Panc1 (cell line): ENCODE data around the gene SLC35A3. TPM values are rescaled to one million over a fixed set of nuclear protein-coding genes. Genes with fewer than 3 reads are reported as not detected.

Experiments
- ATAC-seq: fragments of 200-7000 bp; cut with Tn5 transposase; 2 replicates; pipeline ENCODE4 v1.9.1; 2020; ENCODE audit warnings: mild to moderate bottlenecking, moderate library complexity
- BruUV-seq: library from RNA; stranded (reverse); fragments of 400-500 nt; replicated peaks from 2 replicates; lab custom pipeline; 2021; lab: Mats Ljungman, UMichigan
- CTCF ChIA-PET: fragments of 300-600 bp; sonication (Branson Sonifier 250); formaldehyde crosslinking; loops from one replicate; lab custom pipeline; 2022; ENCODE audit warnings: antibody characterized with exemption; lab: Charles Lee
- POLR2A ChIA-PET: fragments of 300-600 bp; sonication (Branson Sonifier 250); formaldehyde crosslinking; loops from one replicate; lab custom pipeline; 2022; ENCODE audit warnings: antibody characterized with exemption; lab: Charles Lee
- DNase-seq: peaks from one replicate; pipeline ENCODE4 v3.0.0-alpha.2; 2010; ENCODE audit warnings: low read depth, low spot score
- H3K27ac ChIP-seq: 2 replicates; pipeline ENCODE4 v1.5.1; 2011; ENCODE audit warnings: mild to moderate bottlenecking, low read length, inconsistent platforms
- H3K27me3 ChIP-seq: fragments of 200-500 bp; sonication (Bioruptor generic); 2 replicates; pipeline ENCODE4 v1.6.0; 2014; ENCODE audit warnings: low read length, inconsistent platforms; ENCODE audit not compliant: control insufficient read depth, insufficient read depth
- H3K36me3 ChIP-seq: fragments of 200-500 bp; sonication (Bioruptor generic); 2 replicates; pipeline ENCODE4 v1.5.1; 2014; ENCODE audit warnings: inconsistent platforms, mild to moderate bottlenecking, low read length, moderate library complexity; ENCODE audit not compliant: control insufficient read depth, insufficient read depth
- H3K4me1 ChIP-seq: 2 replicates; pipeline ENCODE4 v1.5.1; 2011; ENCODE audit warnings: inconsistent platforms, mild to moderate bottlenecking, low read length, moderate library complexity; ENCODE audit not compliant: control insufficient read depth, insufficient read depth
- H3K4me3 ChIP-seq, 2 experiments: 2 replicates each; pipeline ENCODE4 v1.5.1; 2011 to 2012; ENCODE audit warnings: low read depth in 2 of 2, low read length in 2 of 2, mild to moderate bottlenecking in 2 of 2, inconsistent platforms in 1 of 2, moderate library complexity in 1 of 2
- H3K9me3 ChIP-seq: fragments of 200-500 bp; sonication (Bioruptor generic); 2 replicates; pipeline ENCODE4 v1.5.1; 2014; ENCODE audit warnings: low read depth, mild to moderate bottlenecking, inconsistent platforms, low read length, moderate library complexity; ENCODE audit not compliant: control insufficient read depth, insufficient read depth
- POLR2AphosphoS5 ChIP-seq: IDR thresholded peaks from 2 replicates; pipeline ENCODE4 v1.6.1; 2012; ENCODE audit warnings: mild to moderate bottlenecking, low read depth, low read length, moderate library complexity
- SIN3A ChIP-seq: IDR thresholded peaks from 2 replicates; pipeline ENCODE4 v1.6.1; 2012; ENCODE audit warnings: low read depth, mild to moderate bottlenecking, low read length, moderate library complexity, borderline replicate concordance; ENCODE audit not compliant: insufficient read depth
- TCF7L2 ChIP-seq: IDR thresholded peaks from 2 replicates; pipeline ENCODE4 v1.6.1; 2011; ENCODE audit warnings: mild to moderate bottlenecking, low read depth, low read length, inconsistent platforms
- in situ Hi-C: cut with HindIII; loops from 2 replicates; pipeline ENCODE4 v1.10.0; 2016; ENCODE audit warnings: low sequenced_read_pairs, low pct_unique_long_range_greater_than_20kb
- intact Hi-C: fragments of 100-400 bp; cut with micrococcal nuclease; formaldehyde crosslinking; loops from one replicate; pipeline ENCODE4 v1.10.0; 2022; ENCODE audit not compliant: unreplicated experiment
- total RNA-seq: library from RNA; stranded (reverse); gene quantifications from one replicate; pipeline ENCODE4 v1.2.1, GENCODE V29; 2021; ENCODE audit not compliant: unreplicated experiment
- TF ChIP-seq, protein P1 (sequence below): fragments of 450-650 bp; IDR thresholded peaks from 2 replicates; pipeline ENCODE4 v1.5.1; 2017; ENCODE audit warnings: mild to moderate bottlenecking
- TF ChIP-seq, protein P2 (sequence below), 2 experiments: IDR thresholded peaks; 2 replicates each; pipeline ENCODE4 v1.6.1; 2011 to 2012; ENCODE audit warnings: low read depth in 2 of 2, control low read depth in 1 of 2, low read length in 1 of 2, mild to moderate bottlenecking in 1 of 2, moderate library complexity in 1 of 2; ENCODE audit not compliant: insufficient read depth in 1 of 2

Gene SLC35A3
- total RNA-seq, 1 experiment from 2014 or later = 15.9 TPM

DNA sequence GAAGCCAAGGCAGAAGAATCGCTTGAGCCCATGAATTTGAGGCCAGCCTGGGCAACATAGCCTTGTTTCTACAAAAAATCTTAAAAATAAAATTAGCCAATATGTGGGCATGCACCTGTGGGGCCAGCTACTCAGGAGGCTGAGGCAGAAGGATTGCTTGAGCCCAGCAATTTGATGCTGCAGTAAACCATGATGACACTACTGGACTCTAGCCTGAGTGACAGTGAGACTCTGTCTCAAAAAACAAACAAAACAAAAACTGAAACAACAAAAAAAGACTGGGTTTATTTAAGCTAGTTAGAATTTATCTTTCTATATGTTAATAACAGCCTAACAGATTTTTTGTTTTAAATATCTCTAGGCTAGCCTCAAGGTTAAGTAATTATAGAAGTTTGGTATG lies 57.4 kb downstream of the SLC35A3 start:
- POLR2A ChIA-PET = no interaction called here
- Histone ChIP-seq H3K36me3 (no peaks in the 10 kb centered on the region), H3K4me1 (no peaks in the 10 kb centered on the region), H3K9me3 (no peaks in the 10 kb centered on the region), H3K4me3 (no peak overlapping the region), H3K27ac (no peak overlapping the region), H3K27me3 (no peaks in the 10 kb centered on the region)
- DNase-seq (no peak), ATAC-seq (no peak)
- TF ChIP-seq TCF7L2 (no peak), SIN3A (no peak), POLR2AphosphoS5 (no peak)
- TF ChIP-seq, protein P1, sequence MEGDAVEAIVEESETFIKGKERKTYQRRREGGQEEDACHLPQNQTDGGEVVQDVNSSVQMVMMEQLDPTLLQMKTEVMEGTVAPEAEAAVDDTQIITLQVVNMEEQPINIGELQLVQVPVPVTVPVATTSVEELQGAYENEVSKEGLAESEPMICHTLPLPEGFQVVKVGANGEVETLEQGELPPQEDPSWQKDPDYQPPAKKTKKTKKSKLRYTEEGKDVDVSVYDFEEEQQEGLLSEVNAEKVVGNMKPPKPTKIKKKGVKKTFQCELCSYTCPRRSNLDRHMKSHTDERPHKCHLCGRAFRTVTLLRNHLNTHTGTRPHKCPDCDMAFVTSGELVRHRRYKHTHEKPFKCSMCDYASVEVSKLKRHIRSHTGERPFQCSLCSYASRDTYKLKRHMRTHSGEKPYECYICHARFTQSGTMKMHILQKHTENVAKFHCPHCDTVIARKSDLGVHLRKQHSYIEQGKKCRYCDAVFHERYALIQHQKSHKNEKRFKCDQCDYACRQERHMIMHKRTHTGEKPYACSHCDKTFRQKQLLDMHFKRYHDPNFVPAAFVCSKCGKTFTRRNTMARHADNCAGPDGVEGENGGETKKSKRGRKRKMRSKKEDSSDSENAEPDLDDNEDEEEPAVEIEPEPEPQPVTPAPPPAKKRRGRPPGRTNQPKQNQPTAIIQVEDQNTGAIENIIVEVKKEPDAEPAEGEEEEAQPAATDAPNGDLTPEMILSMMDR = no peak
- in situ Hi-C loops = no loop called here
- intact Hi-C loops = no loop called here
- BruUV-seq = no TSS peak
- CTCF ChIA-PET = no interaction called here

DNA sequence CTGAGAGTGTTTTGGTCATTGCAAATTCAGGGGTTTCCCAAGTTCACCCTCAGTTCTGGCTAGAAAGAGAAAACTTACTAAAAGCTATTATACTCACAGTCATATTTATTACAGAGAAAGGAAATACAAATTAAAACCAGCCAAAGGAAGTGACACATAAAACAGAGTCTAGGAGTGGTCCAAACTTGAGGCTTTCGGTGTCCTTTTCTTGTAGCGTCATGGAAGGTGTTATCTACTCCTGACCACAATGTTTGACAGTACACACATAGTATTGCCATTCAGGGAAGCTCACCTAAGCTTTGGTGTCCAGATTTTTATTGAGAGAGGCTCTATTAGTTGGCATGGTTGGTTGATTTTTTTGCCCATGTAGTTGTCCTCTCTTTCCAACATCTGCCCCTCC lies 59.0 kb downstream of the SLC35A3 start:
- in situ Hi-C loops (no loop called here), intact Hi-C loops (no loop called here)
- H3K9me3 ChIP-seq = no peaks in the 10 kb centered on the region
- POLR2A ChIA-PET = interaction anchor here (0.6 kb wide), 1 partner anchor 37 kb away, joined by 6 read pairs; no protein-coding TSS in a partner anchor
- no peaks in the 10 kb centered on the region for H3K4me1 ChIP-seq
- TF ChIP-seq, protein P2, sequence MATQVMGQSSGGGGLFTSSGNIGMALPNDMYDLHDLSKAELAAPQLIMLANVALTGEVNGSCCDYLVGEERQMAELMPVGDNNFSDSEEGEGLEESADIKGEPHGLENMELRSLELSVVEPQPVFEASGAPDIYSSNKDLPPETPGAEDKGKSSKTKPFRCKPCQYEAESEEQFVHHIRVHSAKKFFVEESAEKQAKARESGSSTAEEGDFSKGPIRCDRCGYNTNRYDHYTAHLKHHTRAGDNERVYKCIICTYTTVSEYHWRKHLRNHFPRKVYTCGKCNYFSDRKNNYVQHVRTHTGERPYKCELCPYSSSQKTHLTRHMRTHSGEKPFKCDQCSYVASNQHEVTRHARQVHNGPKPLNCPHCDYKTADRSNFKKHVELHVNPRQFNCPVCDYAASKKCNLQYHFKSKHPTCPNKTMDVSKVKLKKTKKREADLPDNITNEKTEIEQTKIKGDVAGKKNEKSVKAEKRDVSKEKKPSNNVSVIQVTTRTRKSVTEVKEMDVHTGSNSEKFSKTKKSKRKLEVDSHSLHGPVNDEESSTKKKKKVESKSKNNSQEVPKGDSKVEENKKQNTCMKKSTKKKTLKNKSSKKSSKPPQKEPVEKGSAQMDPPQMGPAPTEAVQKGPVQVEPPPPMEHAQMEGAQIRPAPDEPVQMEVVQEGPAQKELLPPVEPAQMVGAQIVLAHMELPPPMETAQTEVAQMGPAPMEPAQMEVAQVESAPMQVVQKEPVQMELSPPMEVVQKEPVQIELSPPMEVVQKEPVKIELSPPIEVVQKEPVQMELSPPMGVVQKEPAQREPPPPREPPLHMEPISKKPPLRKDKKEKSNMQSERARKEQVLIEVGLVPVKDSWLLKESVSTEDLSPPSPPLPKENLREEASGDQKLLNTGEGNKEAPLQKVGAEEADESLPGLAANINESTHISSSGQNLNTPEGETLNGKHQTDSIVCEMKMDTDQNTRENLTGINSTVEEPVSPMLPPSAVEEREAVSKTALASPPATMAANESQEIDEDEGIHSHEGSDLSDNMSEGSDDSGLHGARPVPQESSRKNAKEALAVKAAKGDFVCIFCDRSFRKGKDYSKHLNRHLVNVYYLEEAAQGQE (IDR thresholded peaks at IDR 0.05; ENCODE audit: insufficient read depth in 1 of 2, low read depth in 2 of 2, low read length in 1 of 2) = no peak
- TF ChIP-seq TCF7L2 (no peak), SIN3A (no peak)
- TF ChIP-seq, protein P1 = no peak
- H3K36me3 ChIP-seq = no peaks in the 10 kb centered on the region
- CTCF ChIA-PET = no interaction called here
- no peaks in the 10 kb centered on the region for H3K27me3 ChIP-seq
- DNase-seq (no peak), ATAC-seq (no peak)
- H3K4me3 ChIP-seq = no peak overlapping the region
- H3K27ac ChIP-seq = no peak overlapping the region
- BruUV-seq = no TSS peak
